Hematopoietic multipotent progenitor cell treated with erythropoietin and hydrocortisone succinate and interleukin-3 and kit ligand, for 4 days (in vitro differentiated cells): Measurements from ENCODE around the gene PRR14L.

Experiments used
- DNase-seq: peaks from one replicate; pipeline ENCODE4 v3.0.0-alpha.2; 2015

PRR14L gene

GRCh38 chr22:31637891-31638618 is 111.9 kb downstream of the PRR14L start:
- peak; percentile 94 for DNase-seq

- DNase-seq = peak; percentile 92
These were observed 112.5 kb downstream of the PRR14L start for GRCh38 chr22:31637447-31637890.

GRCh38 chr22:31635638-31636306 is 114.2 kb downstream of the PRR14L start:
- DNase-seq = no peak

- no peak for DNase-seq
These were observed 118.5 kb downstream of the PRR14L start for GRCh38 chr22:31631436-31631835.
